SK-N-SH (cell line): Measurements from ENCODE around the gene MNX1. TPM values are rescaled to one million over a fixed set of nuclear protein-coding genes. Genes with fewer than 3 reads are reported as not detected.

Source experiments
- CTCF ChIA-PET: fragments of 300-600, 350-600 bp; formaldehyde crosslinking; extraction: SDS; loops from one replicate; lab custom pipeline; 2021; lab: Yijun Ruan, JAX
- POLR2A ChIA-PET: fragments of 350-600 bp; sonication (Branson Sonifier 250); formaldehyde crosslinking; extraction: SDS; loops from one replicate; lab custom pipeline; 2020; ENCODE audit warnings: antibody characterized with exemption, inconsistent platforms; lab: Yijun Ruan, JAX
- DNase-seq: peaks from one replicate; pipeline ENCODE4 v3.0.0; 2012
- H2AFZ ChIP-seq: fragments of 200-600 bp; sonication (generic); 2 replicates; pipeline ENCODE4 v1.8.1; 2016; ENCODE audit warnings: antibody characterized with exemption, mild to moderate bottlenecking, low read depth
- H3F3A ChIP-seq: fragments of 200-600 bp; sonication (generic); replicated peaks from 2 replicates; pipeline ENCODE3; 2016; ENCODE audit warnings: antibody characterized with exemption, mild to moderate bottlenecking; ENCODE audit not compliant: insufficient read depth
- H3K27ac ChIP-seq, 2 experiments: fragments of 200-500 bp in 1 of 2; fragments of 200-600 bp in 1 of 2; sonication (Bioruptor generic) in 1 of 2; sonication (generic), shearing (Covaris generic) in 1 of 2; 2 replicates each; pipeline versions ENCODE4 v1.5.1 to v1.6.1; 2014 to 2016; ENCODE audit warnings: low read depth in 2 of 2, inconsistent platforms in 1 of 2, low read length in 1 of 2, mild to moderate bottlenecking in 1 of 2, mixed read lengths in 1 of 2
- H3K27me3 ChIP-seq: fragments of 200-600 bp; sonication (generic), shearing (Covaris generic); 2 replicates; pipeline ENCODE4 v1.6.1; 2016; ENCODE audit warnings: mixed run types; ENCODE audit not compliant: insufficient read depth
- H3K36me3 ChIP-seq, 2 experiments: fragments of 200-500 bp in 1 of 2; fragments of 200-600 bp in 1 of 2; sonication (Bioruptor generic) in 1 of 2; sonication (generic) in 1 of 2; replicated peaks in 1 of 2; 2 replicates each; pipeline versions ENCODE3 to v1.5.1; 2014 to 2016; ENCODE audit warnings: low read length in 1 of 2, mild to moderate bottlenecking in 1 of 2; ENCODE audit not compliant: insufficient read depth in 2 of 2, control insufficient read depth in 1 of 2
- H3K4me1 ChIP-seq, 2 experiments: fragments of 200-500 bp in 1 of 2; fragments of 200-600 bp in 1 of 2; sonication (Bioruptor generic) in 1 of 2; sonication (generic), shearing (Covaris generic) in 1 of 2; 2 replicates each; pipeline versions ENCODE4 v1.5.1 to v1.6.1; 2014 to 2016; ENCODE audit warnings: low read depth in 1 of 2, low read length in 1 of 2, mixed run types in 1 of 2; ENCODE audit not compliant: insufficient read depth in 2 of 2, control insufficient read depth in 1 of 2
- H3K4me2 ChIP-seq: fragments of 200-600 bp; sonication (generic), shearing (Covaris generic); 2 replicates; pipeline ENCODE4 v1.6.1; 2017; ENCODE audit warnings: mixed run types
- H3K4me3 ChIP-seq, 2 experiments: fragments of 200-500 bp in 1 of 2; fragments of 200-600 bp in 1 of 2; sonication (Bioruptor generic) in 1 of 2; sonication (generic), shearing (Covaris generic) in 1 of 2; 2 replicates each; pipeline versions ENCODE4 v1.5.1 to v1.8.1; 2014 to 2016; ENCODE audit warnings: low read depth in 2 of 2, inconsistent platforms in 1 of 2, low read length in 1 of 2, mild to moderate bottlenecking in 1 of 2, mixed read lengths in 1 of 2, moderate library complexity in 1 of 2
- H3K79me2 ChIP-seq: fragments of 200-600 bp; sonication (generic); 2 replicates; pipeline ENCODE4 v1.8.1; 2017; ENCODE audit warnings: mild to moderate bottlenecking; ENCODE audit not compliant: insufficient read depth
- H3K9ac ChIP-seq: fragments of 200-600 bp; sonication (generic); 2 replicates; pipeline ENCODE4 v1.6.1; 2017; ENCODE audit warnings: mixed run types
- H3K9me2 ChIP-seq: fragments of 200-600 bp; sonication (generic); 2 replicates; pipeline ENCODE4 v1.6.1; 2017; ENCODE audit warnings: mixed run types
- H3K9me3 ChIP-seq: fragments of 200-600 bp; sonication (generic); 2 replicates; pipeline ENCODE4 v1.6.1; 2017; ENCODE audit warnings: mixed run types, mild to moderate bottlenecking, moderate library complexity
- H4K20me1 ChIP-seq: fragments of 200-600 bp; sonication (generic); 2 replicates; pipeline ENCODE4 v1.6.1; 2017; ENCODE audit warnings: mild to moderate bottlenecking, mixed run types; ENCODE audit not compliant: insufficient read depth
- EZH2phosphoT487 ChIP-seq: fragments of 200-600 bp; sonication (generic); IDR thresholded peaks from 2 replicates; pipeline ENCODE4 v1.6.1; 2017; ENCODE audit warnings: low read depth, mixed run types, mild to moderate bottlenecking, antibody characterized with exemption, moderate library complexity, borderline replicate concordance
- RAD21 ChIP-seq: IDR thresholded peaks from 2 replicates; pipeline ENCODE4 v1.6.1; 2012; ENCODE audit warnings: mild to moderate bottlenecking, low read length
- TEAD4 ChIP-seq: IDR thresholded peaks from 2 replicates; pipeline ENCODE4 v1.4.0; 2012; ENCODE audit warnings: mild to moderate bottlenecking, borderline replicate concordance; ENCODE audit not compliant: insufficient read depth
- YY1 ChIP-seq: IDR thresholded peaks from 2 replicates; pipeline ENCODE4 v1.4.0; 2012; ENCODE audit warnings: low read depth, mild to moderate bottlenecking
- WGBS: methylation state at CpG from one replicate; pipeline ENCODE4 v1.1.6; 2017; ENCODE audit warnings: low lambda C conversion rate; 5-methylcytosine and 5-hydroxymethylcytosine counted together
- polyA plus RNA-seq, 3 experiments: library from polyadenylated mRNA; depleted of rRNA; stranded (reverse); fragments of >200 nt; gene quantifications; 2 replicates each; pipeline ENCODE4 v1.2.3, GENCODE V29; 2012
- TF ChIP-seq, protein P1 (sequence below): fragments of 200-600 bp; sonication (generic); IDR thresholded peaks from 2 replicates; pipeline ENCODE4 v1.6.1; 2017; ENCODE audit warnings: antibody characterized with exemption, mild to moderate bottlenecking, moderate library complexity
- TF ChIP-seq, protein P2 (sequence below): IDR thresholded peaks from 2 replicates; pipeline ENCODE4 v1.4.0; 2012; ENCODE audit warnings: low read depth, borderline replicate concordance

Gene MNX1
- polyA plus RNA-seq, 1 of the 3 experiments (the other 2 are of a cell fraction), result not detected

DNA sequence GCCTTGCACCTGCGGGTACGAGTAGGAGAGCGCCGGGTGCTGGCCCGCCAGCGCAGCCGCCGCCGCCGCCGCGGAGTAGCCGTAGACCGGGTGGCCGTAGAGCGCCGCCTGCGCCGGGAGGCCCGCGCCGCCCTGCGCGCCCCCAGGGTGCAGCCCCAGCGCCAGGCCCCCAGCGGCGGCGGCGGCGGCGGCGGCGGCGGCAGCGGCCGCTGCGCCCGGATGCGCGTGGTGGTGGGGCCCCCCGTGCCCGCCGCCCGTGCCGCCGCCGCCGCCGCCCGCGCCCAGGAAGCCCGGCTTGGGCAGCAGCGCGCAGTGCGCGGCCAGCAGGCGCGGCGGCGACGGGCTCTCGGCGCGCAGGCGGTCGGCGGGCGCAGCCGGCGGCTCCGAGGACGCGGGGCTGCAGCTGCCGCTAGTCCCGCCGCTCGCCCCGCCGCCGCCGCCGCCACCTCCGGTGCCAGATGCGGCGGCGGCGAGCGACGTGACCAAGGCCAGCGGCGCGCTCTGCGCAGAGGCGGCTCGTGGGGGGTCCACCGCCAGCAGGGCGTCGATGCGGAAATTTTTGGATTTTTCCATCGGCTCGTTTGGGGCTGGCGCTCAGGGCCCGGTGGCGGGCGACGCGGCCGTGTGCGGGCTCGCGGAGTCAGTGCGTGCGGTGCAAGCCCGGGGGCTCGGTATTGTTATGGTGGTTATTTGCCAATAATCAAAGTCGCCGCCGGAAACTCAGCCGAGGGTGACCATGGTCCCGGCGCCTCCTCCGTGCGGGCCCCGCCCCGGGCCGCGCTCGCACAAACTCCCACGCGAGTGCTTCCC lies 480 bp downstream of the MNX1 start:
- H2AFZ ChIP-seq, result no peak overlapping the region
- H3K27me3 ChIP-seq, result peaks cover 96% of the 10 kb centered on the region
- peak overlapping the region in 1 of 2 experiments; percentile 12; a peak in 1 of 4 replicates for H3K4me3 ChIP-seq
- no peaks in the 10 kb centered on the region for H3K9me3 ChIP-seq
- ChIA-PET CTCF (interaction anchor here (0.7 kb wide), 2 partner anchors 234 to 1166 kb away, joined by 3 to 4 read pairs; no protein-coding TSS in a partner anchor), POLR2A (no interaction called here)
- peak overlapping the region; percentile 28; the same call in 1 of the 2 replicates for H3K4me2 ChIP-seq
- peak; percentile 68 for DNase-seq
- peaks cover 9% of the 10 kb centered on the region for H4K20me1 ChIP-seq
- TF ChIP-seq EZH2phosphoT487 (peak; percentile 60; the same call in 1 of the 2 replicates), RAD21 (no peak), TEAD4 (no peak)
- TF ChIP-seq, protein P1, sequence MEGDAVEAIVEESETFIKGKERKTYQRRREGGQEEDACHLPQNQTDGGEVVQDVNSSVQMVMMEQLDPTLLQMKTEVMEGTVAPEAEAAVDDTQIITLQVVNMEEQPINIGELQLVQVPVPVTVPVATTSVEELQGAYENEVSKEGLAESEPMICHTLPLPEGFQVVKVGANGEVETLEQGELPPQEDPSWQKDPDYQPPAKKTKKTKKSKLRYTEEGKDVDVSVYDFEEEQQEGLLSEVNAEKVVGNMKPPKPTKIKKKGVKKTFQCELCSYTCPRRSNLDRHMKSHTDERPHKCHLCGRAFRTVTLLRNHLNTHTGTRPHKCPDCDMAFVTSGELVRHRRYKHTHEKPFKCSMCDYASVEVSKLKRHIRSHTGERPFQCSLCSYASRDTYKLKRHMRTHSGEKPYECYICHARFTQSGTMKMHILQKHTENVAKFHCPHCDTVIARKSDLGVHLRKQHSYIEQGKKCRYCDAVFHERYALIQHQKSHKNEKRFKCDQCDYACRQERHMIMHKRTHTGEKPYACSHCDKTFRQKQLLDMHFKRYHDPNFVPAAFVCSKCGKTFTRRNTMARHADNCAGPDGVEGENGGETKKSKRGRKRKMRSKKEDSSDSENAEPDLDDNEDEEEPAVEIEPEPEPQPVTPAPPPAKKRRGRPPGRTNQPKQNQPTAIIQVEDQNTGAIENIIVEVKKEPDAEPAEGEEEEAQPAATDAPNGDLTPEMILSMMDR, result no peak
- TF ChIP-seq, protein P2, sequence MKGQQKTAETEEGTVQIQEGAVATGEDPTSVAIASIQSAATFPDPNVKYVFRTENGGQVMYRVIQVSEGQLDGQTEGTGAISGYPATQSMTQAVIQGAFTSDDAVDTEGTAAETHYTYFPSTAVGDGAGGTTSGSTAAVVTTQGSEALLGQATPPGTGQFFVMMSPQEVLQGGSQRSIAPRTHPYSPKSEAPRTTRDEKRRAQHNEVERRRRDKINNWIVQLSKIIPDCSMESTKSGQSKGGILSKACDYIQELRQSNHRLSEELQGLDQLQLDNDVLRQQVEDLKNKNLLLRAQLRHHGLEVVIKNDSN, result no peak
- no peak overlapping the region for H3K9ac ChIP-seq
- 0% methylated on average over 3 of the region's 130 CpGs for WGBS
- no peaks in the 10 kb centered on the region for H3F3A ChIP-seq
- no peak overlapping the region for H3K27ac ChIP-seq
- H3K79me2 ChIP-seq, result no peaks in the 10 kb centered on the region
- H3K36me3 ChIP-seq, result no peaks in the 10 kb centered on the region
- no peaks in the 10 kb centered on the region for H3K9me2 ChIP-seq
- no peaks in the 10 kb centered on the region for H3K4me1 ChIP-seq

DNA sequence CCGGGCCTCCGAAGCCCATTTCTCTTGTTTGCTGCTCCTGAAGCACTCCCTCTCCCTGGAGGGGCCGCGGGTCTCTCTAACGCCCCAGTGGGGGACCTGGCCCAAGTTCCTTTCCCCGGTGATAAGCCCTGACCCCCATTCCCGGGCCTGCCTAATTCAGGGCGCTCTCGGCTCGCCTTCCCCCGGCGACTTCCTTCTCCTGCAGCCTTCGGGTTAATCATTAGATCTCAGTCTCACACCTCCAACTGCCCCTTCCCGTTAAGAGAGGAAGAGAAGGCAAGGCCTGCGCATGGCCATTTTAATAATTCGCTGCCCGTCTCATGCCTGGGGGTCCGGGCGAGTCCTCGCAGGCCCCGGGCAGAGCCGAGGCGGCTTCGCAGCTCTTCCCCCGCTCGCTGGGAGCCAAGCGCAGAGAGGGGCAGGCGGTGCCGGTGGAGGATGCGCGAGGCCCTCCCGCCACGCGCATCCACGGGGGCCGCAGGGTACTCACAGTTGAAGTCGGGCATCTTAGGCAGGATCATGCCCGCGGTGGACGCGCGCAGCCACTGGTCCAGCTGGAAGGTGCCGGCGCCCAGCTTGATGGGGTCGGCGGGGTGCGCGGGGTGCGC lies 1.2 kb downstream of the MNX1 start:
- POLR2A ChIA-PET, result no interaction called here
- peaks cover 0 to 4% of the 10 kb centered on the region in 2 experiments; a peak in 2 of 4 replicates for H3K4me1 ChIP-seq
- TF ChIP-seq YY1 (no peak), EZH2phosphoT487 (peak; percentile 81)
- no peaks in the 10 kb centered on the region for H3K79me2 ChIP-seq
- 3% methylated on average over 37 of the region's 49 CpGs for WGBS
- no peaks in the 10 kb centered on the region for H3K9me3 ChIP-seq
- no peak overlapping the region for H3K4me3 ChIP-seq
- H3K36me3 ChIP-seq, result no peaks in the 10 kb centered on the region
- peaks cover 96% of the 10 kb centered on the region for H3K27me3 ChIP-seq
- H3K9ac ChIP-seq, result no peak overlapping the region
- H2AFZ ChIP-seq, result no peak overlapping the region
- no peak overlapping the region for H3K4me2 ChIP-seq
- H4K20me1 ChIP-seq, result peaks cover 14% of the 10 kb centered on the region
- no peaks in the 10 kb centered on the region for H3K9me2 ChIP-seq
- no peak overlapping the region for H3K27ac ChIP-seq
- DNase-seq, result peak; percentile 53
- peaks cover 3% of the 10 kb centered on the region for H3F3A ChIP-seq
- CTCF ChIA-PET, result interaction anchor here (0.7 to 1.7 kb wide), 5 partner anchors 10 to 235 kb away, joined by 3 to 7 read pairs (median 3); partner anchors contain the start of gene NOM1
